Activated CD4-positive, alpha-beta T cell treated with anti-CD3 and anti-CD28 coated beads, Interleukin-2, amount 50 U/mL, for 24 hours (primary cell): ENCODE data around the gene FFAR1.
A peak's percentile ranks its signal among the peaks of the same experiment; 100 is the strongest.

Experiments
- DNase-seq, 2 donors: peaks; one replicate each; pipeline ENCODE4 v3.0.0-alpha.2; 2020; ENCODE audit warnings: low read depth in 1 of 2, low spot score in 1 of 2

FFAR1 gene, protein sequence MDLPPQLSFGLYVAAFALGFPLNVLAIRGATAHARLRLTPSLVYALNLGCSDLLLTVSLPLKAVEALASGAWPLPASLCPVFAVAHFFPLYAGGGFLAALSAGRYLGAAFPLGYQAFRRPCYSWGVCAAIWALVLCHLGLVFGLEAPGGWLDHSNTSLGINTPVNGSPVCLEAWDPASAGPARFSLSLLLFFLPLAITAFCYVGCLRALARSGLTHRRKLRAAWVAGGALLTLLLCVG (N-terminal part only)

DNA sequence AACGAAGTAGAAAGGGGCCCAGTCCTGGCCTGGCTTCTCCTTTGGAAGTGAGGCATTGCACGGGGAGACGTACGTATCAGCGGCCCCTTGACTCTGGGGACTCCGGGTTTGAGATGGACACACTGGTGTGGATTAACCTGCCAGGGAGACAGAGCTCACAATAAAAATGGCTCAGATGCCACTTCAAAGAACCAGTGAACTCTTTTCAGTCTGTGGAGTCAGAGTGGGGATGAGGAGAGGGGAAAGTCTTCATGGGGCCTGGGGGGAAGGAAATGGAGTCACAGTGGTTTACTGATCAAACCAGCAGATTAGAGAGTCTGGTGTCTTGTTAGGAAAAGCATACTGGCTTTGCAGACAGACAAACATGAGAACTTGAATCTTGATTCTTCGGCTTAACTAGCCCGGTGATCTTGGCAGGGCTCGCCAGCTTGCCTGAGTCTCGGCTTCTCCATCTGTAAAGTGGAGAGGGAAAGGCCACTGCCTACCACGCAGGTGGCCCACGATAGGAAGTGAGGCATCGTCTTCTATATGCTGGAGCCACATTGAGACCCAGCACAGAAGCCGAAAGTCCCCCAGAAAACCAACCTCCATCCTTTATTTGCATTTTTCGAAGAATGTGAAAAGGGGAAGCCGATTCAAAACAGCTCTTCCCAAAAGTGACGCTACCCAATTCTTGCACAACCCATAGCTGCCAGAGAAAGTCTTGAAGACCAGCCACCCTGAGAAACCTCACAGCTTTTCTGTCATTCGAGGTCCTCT, at the start of gene FFAR1:
Gene FFAR1, plus strand, starts transcription at position 732 of the 759 bp plus-strand sequence. CDS start 3,650 bp downstream, outside the sequence.
- peak in 1 of 2 donors; percentile 51 for DNase-seq

DNA sequence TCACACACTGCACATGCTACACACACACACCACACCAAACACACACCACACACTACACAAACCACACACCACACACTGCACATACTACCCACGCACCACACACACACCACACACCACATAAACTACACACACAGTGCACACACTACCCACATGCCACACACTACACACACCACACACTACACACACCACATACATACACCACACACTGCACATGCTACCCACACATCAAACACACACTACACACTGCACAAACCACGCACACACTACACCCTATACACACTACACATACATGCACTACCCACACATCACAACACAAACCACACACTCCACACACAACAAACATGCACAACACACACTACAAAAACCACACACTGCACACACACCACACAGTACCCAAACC, 49.8 kb upstream of the FFAR1 start:
- no peak for DNase-seq

DNA sequence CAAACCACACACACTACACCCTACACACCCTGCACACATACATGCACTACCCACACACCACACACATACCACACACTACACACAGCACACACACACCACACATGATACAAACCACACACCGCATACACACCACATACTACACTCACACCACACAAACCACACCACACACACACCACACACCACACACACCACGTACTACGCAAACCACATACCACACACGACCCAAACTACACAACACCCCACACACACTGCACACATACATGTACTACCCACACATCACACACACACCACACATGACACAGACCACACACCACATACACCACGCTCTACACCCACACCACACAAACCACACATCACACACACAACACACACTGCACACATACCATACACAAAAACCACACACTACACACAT, 49.1 kb upstream of the FFAR1 start:
- no peak for DNase-seq

DNA sequence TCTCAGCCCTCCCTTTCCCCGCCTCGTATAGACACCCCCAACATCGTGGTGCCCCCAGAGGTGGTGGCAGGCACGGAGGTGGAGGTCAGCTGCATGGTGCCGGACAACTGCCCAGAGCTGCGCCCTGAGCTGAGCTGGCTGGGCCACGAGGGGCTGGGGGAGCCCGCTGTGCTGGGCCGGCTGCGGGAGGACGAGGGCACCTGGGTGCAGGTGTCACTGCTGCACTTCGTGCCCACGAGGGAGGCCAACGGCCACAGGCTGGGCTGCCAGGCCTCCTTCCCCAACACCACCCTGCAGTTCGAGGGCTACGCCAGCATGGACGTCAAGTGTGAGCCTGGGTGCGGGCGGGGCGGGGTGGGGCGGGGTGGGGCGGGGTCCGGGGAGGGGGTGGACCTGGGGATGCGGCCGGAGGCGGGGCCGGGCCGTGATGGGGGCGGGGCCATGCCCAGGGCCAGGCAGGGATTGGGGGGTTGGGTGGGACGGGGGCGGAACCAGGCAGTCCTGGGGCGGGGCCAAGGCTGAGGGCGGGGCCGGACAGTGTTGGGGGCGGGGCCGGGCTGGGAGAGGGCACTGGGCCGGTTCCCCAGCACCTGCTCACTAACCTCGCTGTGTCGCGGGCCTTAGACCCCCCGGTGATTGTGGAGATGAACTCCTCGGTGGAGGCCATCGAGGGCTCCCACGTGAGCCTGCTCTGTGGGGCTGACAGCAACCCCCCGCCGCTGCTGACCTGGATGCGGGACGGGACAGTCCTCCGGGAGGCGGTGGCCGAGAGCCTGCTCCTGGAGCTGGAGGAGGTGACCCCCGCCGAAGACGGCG, 48.0 kb upstream of the FFAR1 start:
- DNase-seq: no peak

DNA sequence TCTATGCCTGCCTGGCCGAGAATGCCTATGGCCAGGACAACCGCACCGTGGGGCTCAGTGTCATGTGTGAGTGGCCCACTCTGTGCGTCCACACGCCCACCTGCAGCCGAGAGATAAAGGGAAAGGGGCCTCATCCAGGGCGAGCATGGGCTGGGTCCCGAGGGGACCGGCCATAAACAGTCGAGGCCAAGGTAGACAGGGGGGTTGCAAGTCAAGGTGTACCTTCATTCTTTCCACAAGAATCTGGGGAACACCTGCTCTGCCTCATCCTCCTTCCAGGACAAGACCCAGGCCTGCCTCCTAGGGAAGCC, 47.4 kb upstream of the FFAR1 start:
- no peak for DNase-seq

DNA sequence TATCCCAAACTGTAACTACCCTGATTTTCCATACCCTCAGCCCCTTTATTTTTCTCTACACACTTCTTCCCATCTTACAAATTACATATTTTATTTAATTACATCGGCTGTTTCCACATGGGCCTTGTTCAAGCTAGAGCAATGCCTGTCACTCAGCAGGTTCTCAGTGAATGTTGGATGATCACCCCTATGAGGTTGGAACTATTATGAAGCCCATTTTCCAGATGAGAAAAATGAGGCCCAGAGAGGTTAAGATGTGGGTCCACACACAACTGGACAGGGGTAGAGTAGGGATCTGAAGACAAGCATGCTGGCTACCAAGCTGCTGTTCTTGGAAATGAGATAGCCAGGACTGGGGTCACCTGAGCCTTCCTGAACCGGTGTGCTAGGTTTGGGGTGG, 45.7 kb upstream of the FFAR1 start:
- DNase-seq: no peak

DNA sequence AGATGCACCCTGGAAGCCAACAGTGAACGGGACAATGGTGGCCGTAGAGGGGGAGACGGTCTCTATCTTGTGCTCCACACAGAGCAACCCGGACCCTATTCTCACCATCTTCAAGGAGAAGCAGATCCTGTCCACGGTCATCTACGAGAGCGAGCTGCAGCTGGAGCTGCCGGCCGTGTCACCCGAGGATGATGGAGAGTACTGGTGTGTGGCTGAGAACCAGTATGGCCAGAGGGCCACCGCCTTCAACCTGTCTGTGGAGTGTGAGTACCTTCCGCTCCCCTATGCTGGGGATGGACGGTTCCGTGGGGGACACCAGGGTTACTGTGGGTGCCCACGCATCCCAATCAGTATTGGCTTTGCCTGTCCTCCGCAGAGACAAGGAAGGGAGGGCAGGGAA, 45.3 kb upstream of the FFAR1 start:
- no peak for DNase-seq

DNA sequence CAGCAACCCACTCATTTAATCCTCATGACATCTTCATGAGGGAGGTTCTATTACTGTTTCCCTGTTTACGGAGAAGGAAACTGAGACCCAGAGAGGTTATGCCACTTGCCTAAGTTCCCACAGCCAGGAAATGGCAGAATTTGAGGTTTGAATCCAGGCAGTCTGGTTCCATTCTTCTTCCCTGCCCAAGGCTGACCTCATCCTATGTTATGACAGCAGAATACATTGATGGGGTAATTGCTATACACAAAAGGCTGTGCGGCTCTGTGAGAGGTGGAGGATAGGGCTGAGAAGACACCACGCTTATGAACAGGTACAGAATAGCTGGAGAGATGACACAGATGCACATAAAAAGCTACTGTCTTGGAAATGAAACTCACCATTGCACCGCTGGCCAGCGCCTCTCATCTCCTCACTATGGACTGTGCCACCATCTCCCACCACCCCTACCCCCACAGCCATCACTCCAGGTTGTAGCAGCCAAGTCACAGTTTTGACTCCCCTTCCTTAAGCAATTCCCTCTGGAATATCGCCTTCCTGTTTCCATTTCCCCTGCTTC, 44.3 kb upstream of the FFAR1 start:
- no peak for DNase-seq

DNA sequence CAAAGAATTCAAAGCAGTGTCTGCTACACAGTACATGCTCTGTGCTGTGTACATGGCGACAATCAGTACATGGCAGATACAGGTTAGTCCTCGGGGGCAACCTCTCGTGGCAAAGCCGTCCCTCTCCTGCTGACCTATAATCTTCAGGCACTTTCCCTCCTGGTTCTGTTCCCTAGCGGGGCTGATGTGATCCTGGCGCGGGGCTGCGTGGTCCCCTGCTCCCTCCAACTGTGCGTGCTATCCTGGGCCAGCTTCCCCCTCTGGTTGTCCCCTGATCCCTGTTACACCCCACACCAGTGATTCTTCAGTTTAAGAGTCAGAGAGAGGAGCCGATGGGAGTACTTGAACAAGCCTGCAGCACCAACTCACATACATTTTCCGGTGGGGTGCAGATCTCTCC, 43.7 kb upstream of the FFAR1 start:
- DNase-seq: no peak

DNA sequence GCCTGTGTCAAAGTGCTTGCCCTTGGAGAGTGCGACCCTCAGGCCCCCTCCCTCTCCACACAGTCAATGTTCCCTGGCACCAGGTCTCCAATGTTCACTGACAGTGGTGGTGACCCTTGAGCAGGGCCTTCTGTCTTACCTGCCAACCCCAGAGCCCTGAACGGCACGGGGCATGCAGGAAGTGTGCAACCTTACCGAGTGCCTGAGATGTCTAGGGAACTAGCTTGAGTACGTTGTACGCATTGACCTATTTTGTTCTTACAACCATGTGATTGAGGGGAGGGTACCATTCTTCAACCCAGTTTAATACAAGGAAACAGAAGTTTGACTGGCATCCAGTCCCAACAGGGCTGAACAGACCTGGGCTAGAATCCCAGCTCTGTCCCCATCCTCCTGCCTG, 42.5 kb upstream of the FFAR1 start:
- DNase-seq: no peak

DNA sequence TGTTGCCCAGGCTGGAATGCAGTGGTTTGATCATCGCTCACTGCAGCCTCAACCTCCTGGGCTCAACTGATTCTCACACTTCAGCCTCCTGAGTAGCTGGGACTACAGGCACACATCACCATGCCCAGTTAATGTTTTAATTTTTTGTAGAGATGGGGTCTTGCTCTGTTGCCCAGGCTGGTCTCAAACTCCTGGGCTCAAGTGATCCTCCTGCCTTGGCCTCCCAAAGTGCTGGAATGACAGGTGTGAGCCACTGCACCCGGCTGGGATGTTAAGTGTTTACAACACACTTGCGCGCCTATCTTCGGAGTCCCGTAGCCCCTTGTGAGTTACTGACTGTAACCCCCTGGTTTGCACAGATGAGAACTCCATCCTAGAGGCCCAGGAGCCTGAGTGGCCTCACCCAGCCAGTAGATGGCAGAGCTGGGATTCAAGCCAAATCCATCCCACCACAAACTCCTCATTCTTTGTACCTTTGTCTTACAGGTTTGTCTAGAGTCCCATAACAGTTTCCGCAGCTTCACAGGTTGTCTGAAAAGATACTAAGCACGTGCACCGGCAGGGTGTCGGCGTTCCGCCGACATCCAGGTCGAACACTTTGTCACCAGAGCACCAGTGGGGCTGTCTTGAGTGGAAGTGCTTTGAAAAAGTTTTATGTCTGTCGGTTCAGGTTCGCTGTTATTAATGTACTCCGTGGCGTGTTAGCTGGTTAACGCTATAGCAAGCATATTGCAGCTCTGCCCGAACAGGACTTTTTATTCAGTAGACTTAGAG, 41.0 kb upstream of the FFAR1 start:
- DNase-seq: no peak

DNA sequence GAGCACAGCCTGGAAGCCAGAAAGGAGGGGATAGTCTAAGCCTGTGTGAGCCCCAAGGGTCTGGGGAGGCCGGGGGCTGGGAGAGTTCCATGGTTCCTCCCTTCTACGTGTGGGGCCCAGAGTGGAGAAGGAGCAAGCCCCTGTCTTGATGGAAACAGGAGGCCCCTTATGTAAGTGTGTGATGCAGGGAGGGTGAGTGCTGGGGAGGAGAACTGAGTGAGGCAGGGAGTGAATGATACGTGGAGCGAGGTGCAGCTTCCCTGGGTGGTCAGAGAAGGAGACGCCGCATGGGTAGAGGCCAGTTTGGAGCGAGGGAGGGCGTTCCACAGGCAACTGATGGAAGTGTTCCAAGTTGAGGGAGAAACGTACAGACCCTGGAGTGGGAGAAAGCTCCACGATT, 39.8 kb upstream of the FFAR1 start:
- no peak for DNase-seq

DNA sequence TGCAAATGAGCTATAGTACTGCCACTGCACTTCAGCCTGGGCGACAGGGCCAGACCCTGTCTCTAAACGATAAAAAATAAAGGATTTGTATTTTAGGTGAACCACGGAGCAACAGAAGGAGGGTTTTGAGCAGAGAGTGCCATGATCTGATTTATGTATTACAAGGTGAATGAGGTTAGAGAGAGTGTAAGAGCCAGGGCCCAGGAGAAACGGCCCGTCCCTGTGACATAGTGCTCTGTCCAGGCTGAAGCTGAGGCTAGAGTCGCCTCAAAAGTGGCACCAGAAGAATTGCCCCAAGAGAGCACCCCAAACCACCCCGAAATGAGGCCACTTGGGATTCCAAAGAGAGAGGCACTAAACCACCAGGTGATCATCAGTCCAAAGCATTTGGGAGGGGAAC, 38.8 kb upstream of the FFAR1 start:
- no peak for DNase-seq

DNA sequence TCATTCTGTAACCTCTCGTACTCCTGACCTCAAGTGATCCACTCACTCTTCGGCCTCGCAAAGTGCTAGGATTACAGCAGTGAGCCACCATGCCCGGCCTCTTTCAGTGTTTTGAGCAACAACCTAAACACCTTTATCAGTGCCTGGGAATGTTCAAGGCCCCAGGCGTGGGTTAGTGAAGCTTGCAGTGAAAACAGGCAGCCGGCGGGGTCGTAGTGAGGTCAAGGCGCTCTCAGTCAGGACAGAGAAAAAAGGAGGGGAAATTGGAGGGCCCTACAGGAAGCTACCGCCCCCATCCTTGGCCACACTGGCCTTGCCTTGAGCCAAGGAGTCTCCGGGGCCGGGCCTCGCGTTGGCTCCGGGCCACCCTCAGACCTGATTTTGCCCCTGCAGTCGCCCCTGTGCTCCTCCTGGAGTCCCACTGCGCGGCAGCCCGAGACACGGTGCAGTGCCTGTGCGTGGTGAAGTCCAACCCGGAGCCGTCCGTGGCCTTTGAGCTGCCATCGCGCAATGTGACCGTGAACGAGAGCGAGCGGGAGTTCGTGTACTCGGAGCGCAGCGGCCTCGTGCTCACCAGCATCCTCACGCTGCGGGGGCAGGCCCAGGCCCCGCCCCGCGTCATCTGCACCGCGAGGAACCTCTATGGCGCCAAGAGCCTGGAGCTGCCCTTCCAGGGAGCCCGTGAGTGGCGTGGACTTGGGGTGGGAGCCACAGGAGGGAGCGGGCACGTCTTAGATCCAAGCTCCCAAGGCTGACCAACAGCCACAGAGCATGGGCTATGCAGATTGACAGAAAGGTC, 38.0 kb upstream of the FFAR1 start:
- DNase-seq: no peak

DNA sequence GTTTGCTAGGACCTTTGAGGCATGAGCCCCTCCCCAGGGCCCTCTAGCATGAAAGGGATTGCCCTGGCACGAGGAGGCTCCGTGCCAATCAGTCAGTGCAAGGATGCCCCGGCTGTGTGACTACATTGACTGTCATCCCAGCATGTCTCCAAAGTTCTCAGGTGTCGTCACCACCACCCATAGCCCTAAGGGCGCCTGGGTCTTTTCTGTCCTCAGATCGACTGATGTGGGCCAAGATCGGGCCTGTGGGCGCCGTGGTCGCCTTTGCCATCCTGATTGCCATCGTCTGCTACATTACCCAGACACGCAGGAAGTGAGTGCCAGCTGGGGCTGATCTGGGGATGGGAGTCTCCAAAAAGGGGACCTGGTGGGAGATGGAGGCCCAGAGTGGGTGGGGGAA, 37.4 kb upstream of the FFAR1 start:
- no peak for DNase-seq

DNA sequence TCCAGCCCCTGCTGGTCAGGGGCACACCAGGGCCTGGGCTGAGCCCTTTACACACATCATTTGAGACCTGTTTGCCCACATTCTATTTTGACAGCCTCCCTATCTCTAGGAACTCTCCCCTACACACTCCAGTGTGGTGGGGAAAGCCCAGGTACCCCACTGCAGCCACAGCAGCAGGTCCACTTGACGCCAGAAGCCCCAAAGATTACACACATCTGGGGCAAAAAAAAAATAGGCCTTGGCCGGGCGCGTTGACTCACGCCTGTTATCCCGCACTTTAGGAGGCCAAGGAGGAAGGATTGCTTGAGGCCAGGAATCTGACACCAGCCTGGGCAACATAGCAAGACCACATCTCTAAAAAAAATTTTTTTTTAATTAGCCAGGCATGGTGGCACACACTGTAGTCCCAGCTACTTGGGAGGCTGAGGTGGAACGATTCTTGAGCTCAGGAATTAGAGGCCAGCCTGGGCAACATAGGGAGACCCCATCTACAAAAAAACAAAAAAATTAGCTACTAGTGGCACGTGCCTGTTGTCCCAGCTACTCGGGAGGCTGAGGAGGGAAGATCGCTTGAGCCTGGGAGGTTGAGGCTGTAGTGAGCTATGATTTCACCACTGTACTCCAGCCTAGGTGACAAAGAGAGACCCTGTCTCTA, 36.8 kb upstream of the FFAR1 start:
- DNase-seq: no peak

DNA sequence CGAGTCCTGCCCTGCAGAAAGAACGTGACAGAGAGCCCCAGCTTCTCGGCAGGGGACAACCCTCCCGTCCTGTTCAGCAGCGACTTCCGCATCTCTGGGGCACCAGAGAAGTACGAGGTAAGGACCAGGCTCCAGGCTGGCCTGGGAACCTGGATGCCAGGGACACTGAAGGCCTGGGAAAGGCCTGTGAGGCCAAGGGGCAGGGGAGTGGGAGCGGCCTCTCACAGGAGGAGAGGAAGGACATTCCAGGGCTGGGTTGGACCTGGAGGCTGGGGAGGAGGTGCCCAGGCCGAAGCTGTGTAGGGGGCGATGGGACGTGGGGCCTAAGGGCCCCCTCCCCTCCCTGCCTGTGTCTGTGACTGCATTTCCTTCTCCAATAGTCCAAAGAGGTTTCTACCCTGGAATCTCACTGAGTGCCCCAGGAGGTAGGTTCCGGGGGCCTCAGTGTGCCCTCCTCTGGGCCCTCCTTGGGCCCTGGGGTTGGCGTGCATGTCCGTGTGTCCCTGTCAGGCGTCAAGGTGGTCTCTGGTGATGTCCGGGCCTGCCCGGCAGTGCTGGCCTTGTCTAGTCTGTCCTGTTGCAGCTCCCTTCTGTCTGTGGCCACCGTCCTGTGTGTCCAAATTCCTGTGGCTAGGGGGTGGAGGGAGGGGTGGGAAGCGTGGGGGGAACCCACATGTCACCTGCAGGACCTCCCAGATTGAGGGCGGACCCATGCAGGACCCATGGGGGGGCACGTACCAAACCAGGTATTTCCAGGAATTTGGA, 35.6 kb upstream of the FFAR1 start:
- DNase-seq: no peak

DNA sequence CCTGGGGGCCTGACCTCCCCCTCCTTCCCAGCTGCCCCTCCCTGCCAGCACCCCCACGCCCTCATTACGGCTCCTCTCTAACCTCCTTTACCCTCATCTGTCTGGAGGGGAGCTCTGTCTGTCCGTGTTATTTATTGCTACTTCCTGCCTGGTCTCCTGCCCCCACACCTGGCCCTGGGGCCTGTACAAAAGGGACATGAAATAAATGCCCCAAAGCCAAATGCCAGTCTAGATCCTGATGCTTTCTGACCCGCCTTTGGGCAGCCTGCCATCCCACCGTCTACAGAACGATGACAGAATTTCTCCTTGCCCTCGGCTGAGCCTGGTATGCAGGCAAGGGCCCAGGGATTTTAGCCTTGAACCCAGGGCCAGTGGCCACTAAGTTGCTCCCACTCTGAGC, 34.1 kb upstream of the FFAR1 start:
- DNase-seq: no peak

DNA sequence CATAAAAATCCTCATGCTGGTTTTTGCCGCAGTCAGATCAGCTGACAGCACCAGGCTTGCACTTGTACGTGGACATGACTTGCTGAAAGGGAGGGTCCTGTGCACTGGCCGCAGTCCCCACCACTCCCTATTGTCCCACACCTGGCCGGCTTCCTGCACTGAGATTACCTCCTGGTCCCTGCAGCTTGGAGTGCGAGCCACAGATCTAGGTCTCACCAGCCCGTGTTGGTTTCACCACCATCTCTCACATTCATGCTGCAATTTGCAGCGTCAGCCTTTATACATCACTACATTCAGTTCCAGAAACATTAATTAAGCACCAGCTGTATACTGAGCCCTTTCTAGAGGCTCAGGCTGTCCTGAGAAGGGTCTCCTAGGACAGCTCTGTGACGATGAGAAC, 33.7 kb upstream of the FFAR1 start:
- no peak for DNase-seq
